ENCODE data around the gene SPATA46. TPM values are rescaled to one million over a fixed set of nuclear protein-coding genes. Genes with fewer than 3 reads are reported as not detected.
A peak's percentile ranks its signal among the peaks of the same experiment; 100 is the strongest.
"Not testable (repeated sequence)": the region's sequence is repeated elsewhere in the genome, so short reads cannot be mapped to it uniquely, and the experiment has no call there.

SPATA46 gene, protein sequence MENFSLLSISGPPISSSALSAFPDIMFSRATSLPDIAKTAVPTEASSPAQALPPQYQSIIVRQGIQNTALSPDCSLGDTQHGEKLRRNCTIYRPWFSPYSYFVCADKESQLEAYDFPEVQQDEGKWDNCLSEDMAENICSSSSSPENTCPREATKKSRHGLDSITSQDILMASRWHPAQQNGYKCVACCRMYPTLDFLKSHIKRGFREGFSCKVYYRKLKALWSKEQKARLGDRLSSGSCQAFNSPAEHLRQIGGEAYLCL
- not detected for total RNA-seq (ENCODE audit: unreplicated experiment)
- long read RNA-seq: 0 reads

DNA sequence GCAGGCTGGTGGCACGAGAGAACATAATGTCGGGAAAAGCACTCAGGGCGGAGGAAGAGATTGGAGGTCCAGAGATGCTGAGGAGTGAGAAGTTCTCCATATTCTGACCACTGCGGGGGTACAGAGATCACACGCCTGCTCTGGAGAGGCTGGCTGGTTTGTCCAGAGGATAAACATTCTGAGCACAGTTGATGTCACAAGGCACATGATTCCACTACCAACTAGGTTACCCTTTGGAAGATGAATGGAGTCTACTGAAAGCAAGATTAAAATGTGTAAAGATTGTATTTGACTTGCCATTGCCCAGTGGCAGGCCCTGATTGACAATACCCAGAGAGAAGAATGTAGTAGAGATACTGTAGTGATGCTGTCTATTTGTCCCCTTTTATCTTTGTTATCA, at the start of gene SPATA46:
Gene SPATA46, minus strand, starts transcription at position 164 of the 400 bp plus-strand sequence. Its CDS starts 64 bp downstream, at position 100.
- no peaks in the 10 kb centered on the region for H3K9me3 Mint-ChIP-seq (ENCODE audit: unreplicated experiment)
- H3K4me3 Mint-ChIP-seq (ENCODE audit: unreplicated experiment): no peak within 1 kb of the TSS
- H3K36me3 Mint-ChIP-seq (ENCODE audit: low read depth, unreplicated experiment): peaks cover 24% of the 10 kb centered on the region
- no peak for DNase-seq (ENCODE audit: low spot score)
- peak within 1 kb of the TSS; percentile 1 for H3K27ac Mint-ChIP-seq (ENCODE audit: unreplicated experiment)
- TF ChIP-seq, protein P1, sequence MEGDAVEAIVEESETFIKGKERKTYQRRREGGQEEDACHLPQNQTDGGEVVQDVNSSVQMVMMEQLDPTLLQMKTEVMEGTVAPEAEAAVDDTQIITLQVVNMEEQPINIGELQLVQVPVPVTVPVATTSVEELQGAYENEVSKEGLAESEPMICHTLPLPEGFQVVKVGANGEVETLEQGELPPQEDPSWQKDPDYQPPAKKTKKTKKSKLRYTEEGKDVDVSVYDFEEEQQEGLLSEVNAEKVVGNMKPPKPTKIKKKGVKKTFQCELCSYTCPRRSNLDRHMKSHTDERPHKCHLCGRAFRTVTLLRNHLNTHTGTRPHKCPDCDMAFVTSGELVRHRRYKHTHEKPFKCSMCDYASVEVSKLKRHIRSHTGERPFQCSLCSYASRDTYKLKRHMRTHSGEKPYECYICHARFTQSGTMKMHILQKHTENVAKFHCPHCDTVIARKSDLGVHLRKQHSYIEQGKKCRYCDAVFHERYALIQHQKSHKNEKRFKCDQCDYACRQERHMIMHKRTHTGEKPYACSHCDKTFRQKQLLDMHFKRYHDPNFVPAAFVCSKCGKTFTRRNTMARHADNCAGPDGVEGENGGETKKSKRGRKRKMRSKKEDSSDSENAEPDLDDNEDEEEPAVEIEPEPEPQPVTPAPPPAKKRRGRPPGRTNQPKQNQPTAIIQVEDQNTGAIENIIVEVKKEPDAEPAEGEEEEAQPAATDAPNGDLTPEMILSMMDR (IDR thresholded peaks at IDR 0.05; ENCODE audit: unreplicated experiment): no peak
- peaks cover 16% of the 10 kb centered on the region for H3K27me3 Mint-ChIP-seq (ENCODE audit: unreplicated experiment)
- H3K4me1 Mint-ChIP-seq (ENCODE audit: unreplicated experiment): peaks cover 7% of the 10 kb centered on the region

DNA sequence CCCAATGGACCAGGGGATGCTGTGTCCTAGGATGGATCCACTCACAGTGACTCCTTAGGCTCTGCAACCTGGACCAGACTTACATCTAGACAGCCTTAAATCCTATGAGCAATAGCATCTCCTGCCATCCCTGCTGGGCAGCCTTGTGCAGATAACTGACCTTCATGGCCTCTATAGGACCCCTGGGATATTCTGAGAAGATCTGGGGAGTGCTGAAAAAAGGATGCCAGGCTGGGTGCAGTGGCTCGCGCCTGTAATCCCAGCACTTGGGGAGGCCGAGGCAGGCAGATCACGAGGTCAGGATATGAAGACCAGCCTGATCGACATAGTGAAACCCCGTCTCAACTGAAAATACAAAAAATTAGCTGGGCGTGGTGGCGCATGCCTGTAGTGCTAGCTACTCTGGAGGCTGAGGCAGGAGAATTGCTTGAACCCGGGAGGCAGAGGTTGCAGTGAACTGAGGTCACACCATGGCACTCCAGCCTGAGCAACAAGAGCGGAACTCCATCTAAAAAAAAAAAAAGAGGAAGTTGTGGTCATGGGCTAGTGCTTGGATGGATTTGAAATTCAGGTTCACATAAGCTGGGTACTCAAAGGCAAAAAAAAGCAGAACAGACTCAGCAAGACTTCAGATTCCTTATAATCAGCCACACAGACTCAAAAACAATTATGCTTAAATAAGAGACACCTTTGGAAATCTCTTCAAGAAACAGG, 46.2 kb upstream of the SPATA46 start:
- Mint-ChIP-seq H3K4me1 (ENCODE audit: unreplicated experiment) (no peaks in the 10 kb centered on the region), H3K36me3 (ENCODE audit: low read depth, unreplicated experiment) (no peaks in the 10 kb centered on the region)
- TF ChIP-seq, protein P1 (IDR thresholded peaks at IDR 0.05; ENCODE audit: unreplicated experiment): no peak

DNA sequence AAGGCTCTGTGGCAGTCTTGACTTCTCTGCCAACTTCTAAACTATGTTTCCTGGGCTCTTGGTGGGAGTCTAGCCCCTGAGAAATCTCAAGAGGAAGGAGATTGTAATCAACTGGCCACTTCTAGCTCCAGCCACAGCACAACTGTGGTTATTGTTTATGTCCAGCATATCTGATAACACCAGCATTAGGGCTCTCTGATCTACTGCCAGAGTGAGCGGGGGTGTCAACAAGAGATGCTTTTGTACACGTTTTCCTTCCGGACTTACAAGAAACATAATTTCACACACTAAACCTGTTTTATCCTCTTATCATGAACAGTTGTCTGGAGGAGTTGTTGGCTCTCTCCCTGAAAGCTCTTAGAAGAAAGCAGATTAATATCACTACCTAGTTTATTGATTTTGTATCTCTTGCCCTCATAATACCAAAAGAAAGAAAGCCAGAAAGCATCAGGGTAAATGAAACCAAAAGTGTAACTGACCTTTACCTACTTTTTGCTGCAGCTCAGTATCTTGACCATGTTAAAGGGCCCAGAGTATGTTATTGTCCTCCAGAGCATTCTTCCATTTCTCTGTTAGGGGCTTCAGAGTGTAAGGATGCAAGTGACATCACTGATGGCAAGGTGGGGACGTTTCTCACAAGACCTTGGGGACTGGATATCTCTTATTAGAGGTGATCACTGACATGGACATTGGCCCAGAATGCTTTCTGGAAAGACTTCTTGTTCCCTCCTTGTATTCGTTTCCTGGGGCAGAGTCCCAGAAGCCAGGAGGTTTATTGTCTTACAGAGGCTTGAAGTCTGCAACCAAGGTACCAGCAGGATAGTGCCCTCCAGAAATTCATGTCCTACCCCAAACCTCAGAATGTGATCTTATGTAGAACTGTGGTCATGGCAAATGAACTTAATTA, 44.9 kb upstream of the SPATA46 start:
- H3K36me3 Mint-ChIP-seq (ENCODE audit: low read depth, unreplicated experiment): no peaks in the 10 kb centered on the region
- DNase-seq (ENCODE audit: low spot score): no peak
- H3K4me1 Mint-ChIP-seq (ENCODE audit: unreplicated experiment): no peaks in the 10 kb centered on the region
- H3K27me3 Mint-ChIP-seq (ENCODE audit: unreplicated experiment): peaks cover 1% of the 10 kb centered on the region
- no peak overlapping the region for H3K27ac Mint-ChIP-seq (ENCODE audit: unreplicated experiment)
- H3K9me3 Mint-ChIP-seq (ENCODE audit: unreplicated experiment): no peaks in the 10 kb centered on the region
- TF ChIP-seq, protein P1 (IDR thresholded peaks at IDR 0.05; ENCODE audit: unreplicated experiment): no peak
- H3K4me3 Mint-ChIP-seq (ENCODE audit: unreplicated experiment): no peak overlapping the region

More for the DNA sequence above, 46.2 kb upstream of the SPATA46 start:
- no peak overlapping the region for H3K27ac Mint-ChIP-seq (ENCODE audit: unreplicated experiment)
- no peaks in the 10 kb centered on the region for H3K27me3 Mint-ChIP-seq (ENCODE audit: unreplicated experiment)
- no peak overlapping the region for H3K4me3 Mint-ChIP-seq (ENCODE audit: unreplicated experiment)
- DNase-seq (ENCODE audit: low spot score): no peak
- H3K9me3 Mint-ChIP-seq (ENCODE audit: unreplicated experiment): no peaks in the 10 kb centered on the region

DNA sequence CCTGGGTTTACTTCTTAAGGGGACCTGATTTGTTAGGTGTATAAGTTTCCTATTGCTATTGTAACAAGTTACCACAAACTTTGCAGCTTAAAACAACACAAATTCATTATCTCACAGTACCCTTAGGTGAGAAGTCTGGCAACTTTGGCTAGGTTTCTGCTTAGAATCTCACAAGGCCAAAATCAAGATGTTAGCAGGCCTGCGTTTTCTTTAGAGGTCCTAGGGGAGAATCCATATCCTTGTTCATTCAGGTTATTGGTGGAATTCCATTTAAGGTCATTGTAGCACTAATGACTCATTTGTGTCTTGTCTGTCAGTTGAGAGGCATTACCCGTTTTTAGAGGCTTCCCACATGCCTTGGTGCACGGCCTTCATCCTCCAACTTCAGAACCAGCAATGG, 43.5 kb upstream of the SPATA46 start:
- no peak overlapping the region for H3K4me3 Mint-ChIP-seq (ENCODE audit: unreplicated experiment)
- DNase-seq (ENCODE audit: low spot score): no peak
- H3K27ac Mint-ChIP-seq (ENCODE audit: unreplicated experiment): no peak overlapping the region
- no peaks in the 10 kb centered on the region for H3K4me1 Mint-ChIP-seq (ENCODE audit: unreplicated experiment)
- H3K9me3 Mint-ChIP-seq (ENCODE audit: unreplicated experiment): no peaks in the 10 kb centered on the region
- H3K36me3 Mint-ChIP-seq (ENCODE audit: low read depth, unreplicated experiment): no peaks in the 10 kb centered on the region
- H3K27me3 Mint-ChIP-seq (ENCODE audit: unreplicated experiment): peaks cover 1% of the 10 kb centered on the region
- TF ChIP-seq, protein P1 (IDR thresholded peaks at IDR 0.05; ENCODE audit: unreplicated experiment): no peak

DNA sequence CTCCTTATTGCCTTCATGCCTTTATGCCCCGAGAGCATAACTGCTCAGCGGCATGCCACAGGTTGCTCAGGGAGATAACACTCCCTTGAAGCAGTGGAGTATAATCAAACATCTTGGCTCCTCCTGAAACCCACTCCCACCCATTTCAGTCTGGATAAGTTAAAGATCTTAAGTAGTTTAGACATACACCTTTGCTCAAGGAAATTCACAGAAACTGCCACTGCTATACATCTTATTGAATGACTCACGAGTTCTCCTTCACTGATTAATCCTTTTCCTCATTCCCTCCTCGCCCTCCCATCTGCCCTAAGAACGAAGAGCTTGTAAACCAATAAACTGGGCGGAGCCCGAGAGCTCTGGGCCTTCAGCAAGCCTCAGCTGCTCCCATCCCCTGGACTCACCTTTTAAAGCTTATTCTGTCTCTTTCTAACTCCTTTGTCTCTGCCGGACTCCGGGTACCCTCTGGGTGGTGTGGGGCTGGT, 42.8 kb upstream of the SPATA46 start:
- not testable (repeated sequence) for H3K36me3 Mint-ChIP-seq (ENCODE audit: low read depth, unreplicated experiment); H3K4me1 Mint-ChIP-seq (ENCODE audit: unreplicated experiment); H3K9me3 Mint-ChIP-seq (ENCODE audit: unreplicated experiment); H3K27me3 Mint-ChIP-seq (ENCODE audit: unreplicated experiment); H3K27ac Mint-ChIP-seq (ENCODE audit: unreplicated experiment); H3K4me3 Mint-ChIP-seq (ENCODE audit: unreplicated experiment); DNase-seq (ENCODE audit: low spot score)

DNA sequence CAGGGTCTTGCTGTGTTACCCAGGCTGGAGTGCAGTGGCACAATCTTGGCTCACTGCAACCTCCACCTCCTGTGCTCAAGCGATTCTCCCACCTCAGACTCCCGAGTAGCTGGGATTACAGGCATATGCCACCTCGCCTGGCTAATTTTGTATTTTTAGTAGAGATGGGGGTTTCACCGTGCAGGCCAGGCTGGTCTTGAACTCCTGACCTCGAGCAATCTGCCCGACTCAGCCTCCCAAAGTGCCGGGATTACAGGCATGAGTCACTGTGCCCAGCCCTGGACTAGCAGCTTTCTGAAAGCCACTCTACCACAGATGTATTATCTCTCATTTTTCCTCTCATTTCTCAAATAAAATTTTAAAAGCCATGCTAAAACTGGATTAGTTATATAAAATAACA, 41.9 kb upstream of the SPATA46 start:
- not testable (repeated sequence) for H3K4me1 Mint-ChIP-seq (ENCODE audit: unreplicated experiment); H3K4me3 Mint-ChIP-seq (ENCODE audit: unreplicated experiment); H3K27me3 Mint-ChIP-seq (ENCODE audit: unreplicated experiment); H3K27ac Mint-ChIP-seq (ENCODE audit: unreplicated experiment); H3K36me3 Mint-ChIP-seq (ENCODE audit: low read depth, unreplicated experiment); DNase-seq (ENCODE audit: low spot score); H3K9me3 Mint-ChIP-seq (ENCODE audit: unreplicated experiment)
